OCI-LY1 (cell line): ENCODE results near the gene LAMC3.

Experiments used
- EZH2 ChIP-seq: fragments of 200-600 bp; sonication (generic), shearing (Covaris generic); IDR thresholded peaks from 2 replicates; pipeline ENCODE4 v1.8.0; 2017; ENCODE audit warnings: borderline replicate concordance, mixed run types, mild to moderate bottlenecking, antibody characterized with exemption, low read length, moderate library complexity, mixed read lengths
- TF ChIP-seq, protein P1 (sequence below): fragments of 200-600 bp; sonication (generic), shearing (Covaris generic); IDR thresholded peaks from 2 replicates; pipeline ENCODE4 v1.5.1; 2017; ENCODE audit warnings: mild to moderate bottlenecking, antibody characterized with exemption, low read length, moderate library complexity, mixed read lengths

DNA sequence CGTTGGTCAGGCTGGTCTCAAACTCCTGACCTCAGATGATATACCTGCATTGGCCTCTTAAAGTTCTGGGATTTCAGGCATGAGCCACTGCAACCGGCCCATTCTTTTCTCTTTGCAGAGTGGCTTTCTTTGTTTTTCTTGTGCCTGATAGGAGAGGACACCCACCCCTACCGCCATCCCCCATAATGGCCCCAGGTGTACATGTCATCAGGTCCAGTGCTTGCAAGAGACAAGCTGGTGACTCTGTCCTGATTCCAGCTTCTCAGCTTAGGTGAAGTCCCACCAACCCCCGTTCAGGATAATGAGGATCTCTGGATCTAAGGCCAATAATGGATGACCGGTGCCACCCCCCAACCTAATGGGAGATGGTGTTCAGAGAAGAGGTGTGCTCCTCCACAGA lies 85.0 kb downstream of the LAMC3 start:
- TF ChIP-seq, protein P1, sequence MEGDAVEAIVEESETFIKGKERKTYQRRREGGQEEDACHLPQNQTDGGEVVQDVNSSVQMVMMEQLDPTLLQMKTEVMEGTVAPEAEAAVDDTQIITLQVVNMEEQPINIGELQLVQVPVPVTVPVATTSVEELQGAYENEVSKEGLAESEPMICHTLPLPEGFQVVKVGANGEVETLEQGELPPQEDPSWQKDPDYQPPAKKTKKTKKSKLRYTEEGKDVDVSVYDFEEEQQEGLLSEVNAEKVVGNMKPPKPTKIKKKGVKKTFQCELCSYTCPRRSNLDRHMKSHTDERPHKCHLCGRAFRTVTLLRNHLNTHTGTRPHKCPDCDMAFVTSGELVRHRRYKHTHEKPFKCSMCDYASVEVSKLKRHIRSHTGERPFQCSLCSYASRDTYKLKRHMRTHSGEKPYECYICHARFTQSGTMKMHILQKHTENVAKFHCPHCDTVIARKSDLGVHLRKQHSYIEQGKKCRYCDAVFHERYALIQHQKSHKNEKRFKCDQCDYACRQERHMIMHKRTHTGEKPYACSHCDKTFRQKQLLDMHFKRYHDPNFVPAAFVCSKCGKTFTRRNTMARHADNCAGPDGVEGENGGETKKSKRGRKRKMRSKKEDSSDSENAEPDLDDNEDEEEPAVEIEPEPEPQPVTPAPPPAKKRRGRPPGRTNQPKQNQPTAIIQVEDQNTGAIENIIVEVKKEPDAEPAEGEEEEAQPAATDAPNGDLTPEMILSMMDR, result no peak
- TF ChIP-seq EZH2, result no peak
